Measurements from ENCODE around the gene PI4KA.

GRCh38 chr22:20852503-20852902 is 6.1 kb downstream of the PI4KA start:
- TF ChIP-seq, protein P1, sequence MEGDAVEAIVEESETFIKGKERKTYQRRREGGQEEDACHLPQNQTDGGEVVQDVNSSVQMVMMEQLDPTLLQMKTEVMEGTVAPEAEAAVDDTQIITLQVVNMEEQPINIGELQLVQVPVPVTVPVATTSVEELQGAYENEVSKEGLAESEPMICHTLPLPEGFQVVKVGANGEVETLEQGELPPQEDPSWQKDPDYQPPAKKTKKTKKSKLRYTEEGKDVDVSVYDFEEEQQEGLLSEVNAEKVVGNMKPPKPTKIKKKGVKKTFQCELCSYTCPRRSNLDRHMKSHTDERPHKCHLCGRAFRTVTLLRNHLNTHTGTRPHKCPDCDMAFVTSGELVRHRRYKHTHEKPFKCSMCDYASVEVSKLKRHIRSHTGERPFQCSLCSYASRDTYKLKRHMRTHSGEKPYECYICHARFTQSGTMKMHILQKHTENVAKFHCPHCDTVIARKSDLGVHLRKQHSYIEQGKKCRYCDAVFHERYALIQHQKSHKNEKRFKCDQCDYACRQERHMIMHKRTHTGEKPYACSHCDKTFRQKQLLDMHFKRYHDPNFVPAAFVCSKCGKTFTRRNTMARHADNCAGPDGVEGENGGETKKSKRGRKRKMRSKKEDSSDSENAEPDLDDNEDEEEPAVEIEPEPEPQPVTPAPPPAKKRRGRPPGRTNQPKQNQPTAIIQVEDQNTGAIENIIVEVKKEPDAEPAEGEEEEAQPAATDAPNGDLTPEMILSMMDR (IDR thresholded peaks at IDR 0.05), result no peak
- TF ChIP-seq POLR2A (IDR thresholded peaks at IDR 0.05), result no peak
